A549 (cell line): ENCODE measurements around the gene EBNA1BP2. TPM values are rescaled to one million over a fixed set of nuclear protein-coding genes. Genes with fewer than 3 reads are reported as not detected.

Source experiments
- ATAC-seq, 2 experiments: fragments of 200-7000 bp in 1 of 2; fragments of >200 bp in 1 of 2; cut with Nextera tagmentation in 1 of 2; cut with Tn5 transposase in 1 of 2; 3 replicates each; pipeline versions ENCODE4 v1.8.0 to v1.9.1; 2018 to 2020; ENCODE audit warnings: mild to moderate bottlenecking in 1 of 2, moderate library complexity in 1 of 2
- CTCF ChIA-PET: fragments of 300-600 bp; sonication (Branson Sonifier 250); formaldehyde crosslinking; extraction: SDS; loops from one replicate; lab custom pipeline; 2021; ENCODE audit warnings: antibody characterized with exemption, inconsistent platforms; lab: Yijun Ruan, JAX
- POLR2A ChIA-PET: fragments of 350-600 bp; formaldehyde crosslinking; extraction: SDS; loops from one replicate; lab custom pipeline; 2021; ENCODE audit warnings: antibody characterized with exemption, inconsistent platforms; lab: Yijun Ruan, JAX
- DNase-seq, 2 experiments: peaks; one replicate each; pipeline versions ENCODE4 v3.0.0 to v3.0.0-alpha.2; 2011 to 2016; ENCODE audit warnings: low read depth in 1 of 2, low spot score in 1 of 2
- FAIRE-seq: peaks from 2 replicates; lab custom pipeline; 2011; peaks lifted over from hg19 to GRCh38; lab: Jason Lieb, UNC
- H3K27ac ChIP-seq, 2 experiments: fragments of >200 bp; sonication (Bioruptor Twin); formaldehyde crosslinking; 3 replicates each; pipeline ENCODE4 v1.5.1; 2016 to 2017
- H3K4me1 ChIP-seq: fragments of >200 bp; sonication (Bioruptor Twin); formaldehyde crosslinking; 3 replicates; pipeline ENCODE4 v1.6.1; 2016
- H3K4me2 ChIP-seq: fragments of >200 bp; sonication (Bioruptor Twin); formaldehyde crosslinking; 3 replicates; pipeline ENCODE4 v1.6.1; 2016
- H3K4me3 ChIP-seq: fragments of >200 bp; sonication (Bioruptor Twin); formaldehyde crosslinking; 3 replicates; pipeline ENCODE4 v1.5.1; 2016
- H3K9me3 ChIP-seq: fragments of >200 bp; sonication (Bioruptor Twin); formaldehyde crosslinking; 3 replicates; pipeline ENCODE4 v1.6.1; 2016
- CBX8 ChIP-seq: fragments of 200-600 bp; sonication (generic); IDR thresholded peaks from 2 replicates; pipeline ENCODE4 v1.6.1; 2016
- CEBPB ChIP-seq, 2 experiments: fragments of >200 bp in 1 of 2; sonication (Bioruptor Twin) in 1 of 2; formaldehyde crosslinking in 1 of 2; IDR thresholded peaks; 2 replicates each; pipeline ENCODE4 v1.6.1; 2012 to 2016
- CHD2 ChIP-seq: fragments of 150-350 bp; IDR thresholded peaks from 2 replicates; pipeline ENCODE4 v1.6.1; 2014; ENCODE audit warnings: low read length; ENCODE audit not compliant: partially characterized antibody
- EHMT2 ChIP-seq: fragments of 200-600 bp; sonication (generic); IDR thresholded peaks from 2 replicates; pipeline ENCODE4 v1.6.1; 2016; ENCODE audit warnings: antibody characterized with exemption, low read depth, mild to moderate bottlenecking, moderate library complexity
- ESRRA ChIP-seq: fragments of 150-350 bp; IDR thresholded peaks from 2 replicates; pipeline ENCODE4 v1.6.1; 2014; ENCODE audit warnings: mild to moderate bottlenecking, low read length, borderline replicate concordance
- FOSB ChIP-seq: fragments of 250-450 bp; sonication (Bioruptor Pico); IDR thresholded peaks from 2 replicates; pipeline ENCODE4 v1.5.0; 2020; ENCODE audit warnings: mild to moderate bottlenecking, moderate library complexity
- HDAC2 ChIP-seq: fragments of 200-600 bp; sonication (generic); IDR thresholded peaks from 2 replicates; pipeline ENCODE4 v1.6.1; 2016
- JUN ChIP-seq, 2 experiments: fragments of >200 bp; sonication (Bioruptor Twin); formaldehyde crosslinking; IDR thresholded peaks; 2 replicates in 1 of 2; 3 replicates in 1 of 2; pipeline ENCODE4 v1.6.1; 2016 to 2017
- JUNB ChIP-seq: fragments of >200 bp; sonication (Bioruptor Twin); formaldehyde crosslinking; IDR thresholded peaks from 2 replicates; pipeline ENCODE4 v1.6.1; 2016
- KDM5A ChIP-seq: fragments of 200-600 bp; sonication (generic); IDR thresholded peaks from 2 replicates; pipeline ENCODE4 v1.6.1; 2016; ENCODE audit warnings: antibody characterized with exemption, mild to moderate bottlenecking
- MAFK ChIP-seq: fragments of 450-650 bp; IDR thresholded peaks from 2 replicates; pipeline ENCODE4 v1.6.1; 2014; ENCODE audit not compliant: partially characterized antibody
- POLR2A ChIP-seq: IDR thresholded peaks from 2 replicates; pipeline ENCODE4 v1.6.1; 2012; ENCODE audit warnings: mild to moderate bottlenecking, low read length
- RFX5 ChIP-seq: fragments of 450-650 bp; IDR thresholded peaks from 2 replicates; pipeline ENCODE4 v1.7.1; 2014; ENCODE audit warnings: antibody characterized with exemption, mild to moderate bottlenecking, moderate library complexity
- SMC3 ChIP-seq: fragments of >200 bp; sonication (Bioruptor Twin); formaldehyde crosslinking; IDR thresholded peaks from 3 replicates; pipeline ENCODE4 v1.6.1; 2018; ENCODE audit warnings: inconsistent platforms
- SREBF2 ChIP-seq: fragments of 450-650 bp; IDR thresholded peaks from 2 replicates; pipeline ENCODE4 v1.6.1; 2014; ENCODE audit warnings: mild to moderate bottlenecking, moderate library complexity
- ZFP36 ChIP-seq: fragments of 450-650 bp; IDR thresholded peaks from 2 replicates; pipeline ENCODE4 v1.6.1; 2014; ENCODE audit warnings: borderline replicate concordance; ENCODE audit not compliant: partially characterized antibody
- ZNF302 ChIP-seq: fragments of 250-450 bp; sonication (Bioruptor Pico); IDR thresholded peaks from 2 replicates; pipeline ENCODE4 v1.9.0; 2021; ENCODE audit warnings: inconsistent platforms, mild to moderate bottlenecking, moderate library complexity
- WGBS: methylation state at CpG from one replicate; pipeline ENCODE4 v1.1.6; 2017; ENCODE audit errors: missing lambda C conversion rate; 5-methylcytosine and 5-hydroxymethylcytosine counted together
- polyA plus RNA-seq, 4 experiments: library from polyadenylated mRNA; depleted of rRNA in 3 of 4; stranded (reverse); fragments of >200 nt; fragmentation: RNase III in 1 of 4; extraction: RNeasy Plus Mini Kit Qiagen cat#74134 plus additional on column Dnase treatment in 1 of 4; gene quantifications; 2 replicates in 3 of 4; 3 replicates in 1 of 4; pipeline ENCODE4 v1.2.3, GENCODE V29; 2011 to 2017
- TF ChIP-seq, protein P1 (sequence below): fragments of 200-600 bp; sonication (generic); IDR thresholded peaks from 2 replicates; pipeline ENCODE4 v1.6.1; 2016; ENCODE audit warnings: antibody characterized with exemption, mild to moderate bottlenecking, moderate library complexity
- TF ChIP-seq, protein P2 (sequence below): fragments of >200 bp; sonication (Bioruptor Twin); formaldehyde crosslinking; IDR thresholded peaks from 3 replicates; pipeline ENCODE4 v1.5.1; 2016
- TF ChIP-seq, protein P3 (sequence below): IDR thresholded peaks from 2 replicates; pipeline ENCODE4 v1.6.1; 2012; ENCODE audit warnings: low read depth, borderline replicate concordance
- TF ChIP-seq, protein P4 (sequence below): fragments of 450-650 bp; IDR thresholded peaks from 2 replicates; pipeline ENCODE4 v1.6.1; 2014; ENCODE audit warnings: antibody characterized with exemption
- TF ChIP-seq, protein P5 (sequence below): fragments of 150-350 bp; IDR thresholded peaks from 2 replicates; pipeline ENCODE4 v1.6.1; 2014; ENCODE audit warnings: low read depth, mild to moderate bottlenecking, low read length

EBNA1BP2 gene
- polyA plus RNA-seq, 2 of the 4 experiments (the other 2 are of a cell fraction) = 109 to 151 TPM

DNA sequence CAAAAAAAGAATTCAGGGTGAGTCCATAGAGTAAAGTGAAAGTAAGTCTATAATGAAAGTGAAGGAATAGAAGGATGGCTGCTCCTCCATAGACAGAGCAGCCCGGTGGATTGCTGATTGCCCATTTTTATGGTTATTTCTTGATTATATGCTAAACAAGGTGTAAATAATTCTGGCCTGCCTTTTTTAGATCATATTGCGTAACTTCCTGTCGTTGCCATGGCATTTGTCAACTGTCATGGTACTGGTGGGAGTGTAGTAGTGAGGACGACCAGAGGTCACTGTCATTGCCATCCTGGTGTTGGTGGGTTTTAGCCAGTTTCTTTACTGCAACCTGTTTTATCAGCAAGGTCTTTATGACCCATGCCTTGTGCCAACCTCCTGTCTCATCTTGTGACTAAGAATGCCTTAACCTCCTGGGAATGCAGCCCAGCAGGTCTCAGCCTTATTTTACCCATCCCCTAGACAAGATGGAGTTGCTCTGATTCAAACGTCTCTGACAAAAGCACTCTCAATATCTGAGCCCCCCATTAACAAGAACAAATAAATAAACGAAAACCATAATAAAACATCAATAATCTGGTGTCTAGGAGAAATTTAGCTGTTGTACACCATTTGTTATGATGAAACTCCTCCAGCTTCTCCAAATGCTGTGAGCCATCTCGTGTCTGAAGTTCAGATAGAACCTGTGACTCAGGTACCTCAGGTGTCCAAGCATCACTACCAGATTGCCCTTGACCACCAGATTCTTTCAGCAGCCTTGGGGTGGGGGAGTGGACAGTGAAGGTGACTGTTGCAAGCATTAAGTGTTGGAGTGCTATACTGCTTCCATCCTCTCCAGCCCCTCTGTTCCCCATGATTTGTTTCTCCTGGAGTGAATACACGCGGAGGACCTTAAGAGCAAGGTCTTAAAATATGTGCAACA, 36.0 kb downstream of the EBNA1BP2 start:
- H3K4me2 ChIP-seq = no peak overlapping the region
- 69% methylated on average over 9 of the region's 9 CpGs for WGBS
- no peaks in the 10 kb centered on the region for H3K9me3 ChIP-seq
- CTCF ChIA-PET = interaction anchor here (0.6 kb wide), 1 partner anchor 118 kb away, joined by 3 read pairs; no protein-coding TSS in a partner anchor
- no peaks in the 10 kb centered on the region for H3K4me1 ChIP-seq
- DNase-seq = no peak
- TF ChIP-seq SREBF2 = no peak
- TF ChIP-seq CEBPB (IDR thresholded peaks at IDR 0.05) = peak in 1 of 2 experiments; percentile 65; a peak in 2 of 4 replicates
- no peak for ATAC-seq
- POLR2A ChIA-PET = no interaction called here
- H3K27ac ChIP-seq = no peak overlapping the region
- no peak for FAIRE-seq
- no peak overlapping the region for H3K4me3 ChIP-seq

DNA sequence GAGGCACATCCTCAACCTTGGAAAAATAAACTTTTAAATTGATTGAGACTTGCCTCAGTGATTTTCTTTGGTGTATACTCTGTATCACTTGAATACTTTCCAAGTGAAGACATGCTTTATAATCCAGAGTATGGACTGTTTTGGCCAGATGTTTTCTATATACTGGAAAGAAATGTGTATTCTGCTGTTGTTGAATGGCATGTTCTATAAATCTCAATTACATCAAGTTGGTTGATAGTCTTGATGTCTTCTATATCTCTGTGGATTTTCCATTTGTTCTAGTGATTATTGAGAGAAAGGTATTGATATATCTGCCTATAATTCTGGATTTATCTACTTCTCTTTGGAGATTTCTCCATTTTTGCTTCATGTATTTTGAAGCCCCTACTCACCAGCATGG, 37.5 kb downstream of the EBNA1BP2 start:
- TF ChIP-seq HDAC2 = no peak
- TF ChIP-seq FOSB (CRISPR knock-in tag) = no peak
- TF ChIP-seq SREBF2 = no peak
- TF ChIP-seq, protein P1, sequence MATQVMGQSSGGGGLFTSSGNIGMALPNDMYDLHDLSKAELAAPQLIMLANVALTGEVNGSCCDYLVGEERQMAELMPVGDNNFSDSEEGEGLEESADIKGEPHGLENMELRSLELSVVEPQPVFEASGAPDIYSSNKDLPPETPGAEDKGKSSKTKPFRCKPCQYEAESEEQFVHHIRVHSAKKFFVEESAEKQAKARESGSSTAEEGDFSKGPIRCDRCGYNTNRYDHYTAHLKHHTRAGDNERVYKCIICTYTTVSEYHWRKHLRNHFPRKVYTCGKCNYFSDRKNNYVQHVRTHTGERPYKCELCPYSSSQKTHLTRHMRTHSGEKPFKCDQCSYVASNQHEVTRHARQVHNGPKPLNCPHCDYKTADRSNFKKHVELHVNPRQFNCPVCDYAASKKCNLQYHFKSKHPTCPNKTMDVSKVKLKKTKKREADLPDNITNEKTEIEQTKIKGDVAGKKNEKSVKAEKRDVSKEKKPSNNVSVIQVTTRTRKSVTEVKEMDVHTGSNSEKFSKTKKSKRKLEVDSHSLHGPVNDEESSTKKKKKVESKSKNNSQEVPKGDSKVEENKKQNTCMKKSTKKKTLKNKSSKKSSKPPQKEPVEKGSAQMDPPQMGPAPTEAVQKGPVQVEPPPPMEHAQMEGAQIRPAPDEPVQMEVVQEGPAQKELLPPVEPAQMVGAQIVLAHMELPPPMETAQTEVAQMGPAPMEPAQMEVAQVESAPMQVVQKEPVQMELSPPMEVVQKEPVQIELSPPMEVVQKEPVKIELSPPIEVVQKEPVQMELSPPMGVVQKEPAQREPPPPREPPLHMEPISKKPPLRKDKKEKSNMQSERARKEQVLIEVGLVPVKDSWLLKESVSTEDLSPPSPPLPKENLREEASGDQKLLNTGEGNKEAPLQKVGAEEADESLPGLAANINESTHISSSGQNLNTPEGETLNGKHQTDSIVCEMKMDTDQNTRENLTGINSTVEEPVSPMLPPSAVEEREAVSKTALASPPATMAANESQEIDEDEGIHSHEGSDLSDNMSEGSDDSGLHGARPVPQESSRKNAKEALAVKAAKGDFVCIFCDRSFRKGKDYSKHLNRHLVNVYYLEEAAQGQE = no peak
- no peak for TF ChIP-seq JUN (IDR thresholded peaks at IDR 0.05)
- TF ChIP-seq ESRRA = no peak
- TF ChIP-seq POLR2A = no peak
- TF ChIP-seq JUNB = no peak
- no peak for TF ChIP-seq MAFK
- TF ChIP-seq, protein P2, sequence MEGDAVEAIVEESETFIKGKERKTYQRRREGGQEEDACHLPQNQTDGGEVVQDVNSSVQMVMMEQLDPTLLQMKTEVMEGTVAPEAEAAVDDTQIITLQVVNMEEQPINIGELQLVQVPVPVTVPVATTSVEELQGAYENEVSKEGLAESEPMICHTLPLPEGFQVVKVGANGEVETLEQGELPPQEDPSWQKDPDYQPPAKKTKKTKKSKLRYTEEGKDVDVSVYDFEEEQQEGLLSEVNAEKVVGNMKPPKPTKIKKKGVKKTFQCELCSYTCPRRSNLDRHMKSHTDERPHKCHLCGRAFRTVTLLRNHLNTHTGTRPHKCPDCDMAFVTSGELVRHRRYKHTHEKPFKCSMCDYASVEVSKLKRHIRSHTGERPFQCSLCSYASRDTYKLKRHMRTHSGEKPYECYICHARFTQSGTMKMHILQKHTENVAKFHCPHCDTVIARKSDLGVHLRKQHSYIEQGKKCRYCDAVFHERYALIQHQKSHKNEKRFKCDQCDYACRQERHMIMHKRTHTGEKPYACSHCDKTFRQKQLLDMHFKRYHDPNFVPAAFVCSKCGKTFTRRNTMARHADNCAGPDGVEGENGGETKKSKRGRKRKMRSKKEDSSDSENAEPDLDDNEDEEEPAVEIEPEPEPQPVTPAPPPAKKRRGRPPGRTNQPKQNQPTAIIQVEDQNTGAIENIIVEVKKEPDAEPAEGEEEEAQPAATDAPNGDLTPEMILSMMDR = no peak
- ChIA-PET POLR2A (no interaction called here), CTCF (no interaction called here)
- Histone ChIP-seq H3K4me3 (no peak overlapping the region), H3K27ac (no peak overlapping the region), H3K9me3 (no peaks in the 10 kb centered on the region), H3K4me1 (no peaks in the 10 kb centered on the region), H3K4me2 (no peak overlapping the region)
- DNase-seq (no peak), FAIRE-seq (no peak), ATAC-seq (no peak)

DNA sequence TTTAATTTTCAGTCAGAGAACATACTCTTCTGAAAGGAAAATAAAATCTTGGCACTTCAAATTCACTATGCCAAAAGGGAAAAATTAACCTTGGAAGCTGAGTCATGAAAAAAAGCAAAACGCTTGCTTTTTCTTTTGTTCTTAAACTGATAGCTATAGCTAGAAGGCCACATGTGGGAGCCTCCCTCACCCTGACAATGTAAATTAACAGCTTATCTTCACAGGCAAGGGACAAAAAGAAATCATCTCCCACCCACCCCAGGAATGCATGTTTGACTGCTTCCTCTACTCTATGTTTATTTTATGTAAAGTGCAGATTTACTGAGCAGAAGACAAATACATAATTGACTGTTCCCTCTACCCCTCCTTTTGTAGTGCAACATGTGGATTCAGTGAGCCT, 38.0 kb downstream of the EBNA1BP2 start:
- TF ChIP-seq MAFK (peak; percentile 29), JUNB (no peak), CHD2 (no peak)
- WGBS = 40% methylated on average over 1 of the region's 1 CpG
- H3K27ac ChIP-seq = no peak overlapping the region
- H3K4me1 ChIP-seq = no peaks in the 10 kb centered on the region
- FAIRE-seq (no peak), DNase-seq (no peak), ATAC-seq (no peak)
- no peak overlapping the region for H3K4me2 ChIP-seq
- ChIA-PET CTCF (no interaction called here), POLR2A (no interaction called here)
- H3K4me3 ChIP-seq = no peak overlapping the region
- no peaks in the 10 kb centered on the region for H3K9me3 ChIP-seq

DNA sequence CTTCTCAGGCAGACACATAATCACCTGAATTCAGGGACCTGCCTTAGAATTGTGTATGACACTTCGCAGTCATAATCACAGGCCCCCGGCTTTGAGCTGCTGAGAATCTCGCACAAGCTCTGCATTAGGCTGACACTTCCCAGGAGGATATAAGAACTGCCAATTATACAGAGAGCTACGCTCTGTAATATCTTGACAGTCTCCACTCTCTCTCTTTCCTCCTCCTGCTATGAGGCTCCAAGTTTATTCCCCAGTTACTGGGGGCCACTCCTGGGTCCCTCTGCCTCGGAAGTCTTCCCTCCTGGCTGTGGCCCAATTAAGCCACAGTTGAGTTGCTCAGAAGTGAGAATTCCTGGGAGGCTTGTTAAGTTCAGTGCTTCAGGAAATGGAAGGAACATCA, 42.7 kb downstream of the EBNA1BP2 start:
- H3K9me3 ChIP-seq = no peaks in the 10 kb centered on the region
- ATAC-seq = no peak
- WGBS = 79% methylated on average over 5 of the region's 5 CpGs
- DNase-seq = no peak
- no peak overlapping the region for H3K4me3 ChIP-seq
- ChIA-PET POLR2A (no interaction called here), CTCF (interaction anchor here (1.0 to 1.4 kb wide), 2 partner anchors 10 to 15 kb away, joined by 3 to 4 read pairs; no protein-coding TSS in a partner anchor)
- H3K4me2 ChIP-seq = no peak overlapping the region
- no peak overlapping the region for H3K27ac ChIP-seq
- H3K4me1 ChIP-seq = no peaks in the 10 kb centered on the region
- FAIRE-seq = no peak
- TF ChIP-seq, protein P3, sequence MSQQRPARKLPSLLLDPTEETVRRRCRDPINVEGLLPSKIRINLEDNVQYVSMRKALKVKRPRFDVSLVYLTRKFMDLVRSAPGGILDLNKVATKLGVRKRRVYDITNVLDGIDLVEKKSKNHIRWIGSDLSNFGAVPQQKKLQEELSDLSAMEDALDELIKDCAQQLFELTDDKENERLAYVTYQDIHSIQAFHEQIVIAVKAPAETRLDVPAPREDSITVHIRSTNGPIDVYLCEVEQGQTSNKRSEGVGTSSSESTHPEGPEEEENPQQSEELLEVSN = no peak
- TF ChIP-seq RFX5 = no peak
- TF ChIP-seq ZNF302 (CRISPR knock-in tag) = no peak
- no peak for TF ChIP-seq SMC3
- TF ChIP-seq KDM5A = no peak
- no peak for TF ChIP-seq CBX8
- TF ChIP-seq, protein P4, sequence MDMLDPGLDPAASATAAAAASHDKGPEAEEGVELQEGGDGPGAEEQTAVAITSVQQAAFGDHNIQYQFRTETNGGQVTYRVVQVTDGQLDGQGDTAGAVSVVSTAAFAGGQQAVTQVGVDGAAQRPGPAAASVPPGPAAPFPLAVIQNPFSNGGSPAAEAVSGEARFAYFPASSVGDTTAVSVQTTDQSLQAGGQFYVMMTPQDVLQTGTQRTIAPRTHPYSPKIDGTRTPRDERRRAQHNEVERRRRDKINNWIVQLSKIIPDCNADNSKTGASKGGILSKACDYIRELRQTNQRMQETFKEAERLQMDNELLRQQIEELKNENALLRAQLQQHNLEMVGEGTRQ = no peak
- no peak for TF ChIP-seq CHD2
- TF ChIP-seq ZFP36 = no peak
- TF ChIP-seq, protein P5, sequence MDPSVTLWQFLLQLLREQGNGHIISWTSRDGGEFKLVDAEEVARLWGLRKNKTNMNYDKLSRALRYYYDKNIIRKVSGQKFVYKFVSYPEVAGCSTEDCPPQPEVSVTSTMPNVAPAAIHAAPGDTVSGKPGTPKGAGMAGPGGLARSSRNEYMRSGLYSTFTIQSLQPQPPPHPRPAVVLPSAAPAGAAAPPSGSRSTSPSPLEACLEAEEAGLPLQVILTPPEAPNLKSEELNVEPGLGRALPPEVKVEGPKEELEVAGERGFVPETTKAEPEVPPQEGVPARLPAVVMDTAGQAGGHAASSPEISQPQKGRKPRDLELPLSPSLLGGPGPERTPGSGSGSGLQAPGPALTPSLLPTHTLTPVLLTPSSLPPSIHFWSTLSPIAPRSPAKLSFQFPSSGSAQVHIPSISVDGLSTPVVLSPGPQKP = no peak
- no peak for TF ChIP-seq EHMT2
